Amniotic epithelial cell (primary cell): Measurements from ENCODE around the gene LRMDA.

Experiments
- DNase-seq: peaks from one replicate; pipeline ENCODE4 v3.0.0-alpha.2; 2010; ENCODE audit warnings: low read depth

The LRMDA gene

DNA sequence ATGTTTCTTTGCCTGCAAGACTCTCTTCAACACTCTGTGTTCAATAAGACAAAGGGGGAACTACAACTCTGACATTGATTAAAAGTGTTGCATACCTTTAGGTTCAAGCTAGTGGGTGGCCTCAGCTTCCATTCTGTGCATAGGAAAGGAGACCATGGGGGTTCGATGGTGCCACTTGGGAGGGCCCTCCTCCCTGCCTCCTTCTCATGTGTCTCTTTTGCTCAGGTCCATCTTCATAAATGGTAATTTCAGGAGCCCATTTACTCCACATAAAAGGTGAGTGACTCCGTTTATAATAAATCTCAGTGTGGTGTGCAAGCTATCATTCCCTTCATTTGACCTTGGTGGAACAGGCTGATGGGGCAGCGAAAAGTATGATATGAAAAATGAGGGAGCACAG, 285.1 kb downstream of the LRMDA start:
- no peak for DNase-seq

- DNase-seq: no peak
Observed at GRCh38 chr10:75717126-75717916, 285.9 kb downstream of the LRMDA start.

- no peak for DNase-seq
Observed at GRCh38 chr10:75718991-75719390, 287.6 kb downstream of the LRMDA start.

DNA sequence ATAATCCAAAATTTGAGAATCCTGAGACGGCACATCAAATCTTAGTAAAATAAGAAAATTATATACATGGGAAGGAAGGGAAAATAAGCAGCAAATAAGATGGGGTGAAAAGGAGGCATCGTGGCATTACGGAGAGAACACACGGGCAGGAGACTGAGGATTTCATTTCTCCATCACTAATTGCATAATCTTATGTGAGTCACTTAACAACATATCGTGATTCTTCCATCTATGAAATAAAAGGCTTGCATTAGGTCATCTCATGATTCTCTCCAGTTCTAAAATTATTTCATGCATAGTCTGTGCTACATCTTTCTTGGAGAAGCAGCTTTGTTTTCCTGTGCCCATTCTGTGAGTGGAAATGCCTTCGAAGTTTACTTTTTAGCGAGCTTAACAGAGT, 288.7 kb downstream of the LRMDA start:
- DNase-seq: no peak

DNA sequence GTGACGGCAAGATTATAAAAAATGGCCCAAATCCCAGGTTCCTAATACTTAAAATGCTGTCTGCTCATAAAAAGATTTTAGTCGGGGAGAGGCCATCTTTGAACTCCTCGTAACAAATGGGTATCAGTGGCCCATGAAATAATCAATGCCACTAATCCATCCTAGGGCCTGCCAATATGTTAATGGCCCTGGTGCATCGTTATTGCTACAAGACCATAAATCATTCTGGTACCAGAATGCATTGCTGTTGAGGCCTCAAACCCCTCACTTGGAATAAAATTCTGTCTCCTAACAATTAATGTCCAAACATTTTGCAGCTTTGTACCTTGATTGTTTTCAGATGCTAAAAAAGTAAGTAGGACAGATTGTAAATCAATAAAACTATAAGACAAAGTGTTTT, 290.6 kb downstream of the LRMDA start:
- DNase-seq: no peak

- no peak for DNase-seq
Observed at GRCh38 chr10:75722609-75723008, 291.2 kb downstream of the LRMDA start.

DNA sequence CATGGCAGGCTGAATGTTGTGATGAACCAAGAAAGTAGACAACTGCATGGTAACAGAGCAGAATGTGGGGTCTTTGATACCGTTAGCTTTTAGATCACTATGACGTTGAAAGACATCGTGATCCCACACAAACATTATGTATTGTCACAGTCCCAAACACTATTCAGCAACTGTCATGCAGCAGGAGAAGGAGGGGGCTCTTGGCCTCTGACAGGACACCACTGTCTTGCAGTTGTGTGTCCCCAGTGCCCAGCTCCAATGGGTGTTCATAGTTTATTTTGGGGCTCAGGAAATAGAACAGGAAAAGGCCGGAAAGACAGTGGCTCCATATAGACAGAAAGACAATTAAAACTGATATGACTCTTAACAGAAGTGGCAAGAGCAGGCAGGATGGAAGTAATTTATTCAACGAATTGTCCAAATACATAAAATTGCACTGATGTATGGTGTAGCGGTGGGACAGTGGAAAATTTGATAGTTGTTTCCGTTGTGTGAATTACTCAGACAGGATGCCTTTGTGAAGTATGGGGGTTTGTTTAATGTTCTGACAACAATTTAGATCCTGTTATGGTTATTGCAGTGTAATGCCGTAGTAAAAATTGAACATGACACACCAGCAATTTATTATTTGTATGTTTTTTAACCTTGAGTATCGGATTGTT, 292.0 kb downstream of the LRMDA start:
- DNase-seq: no peak

DNA sequence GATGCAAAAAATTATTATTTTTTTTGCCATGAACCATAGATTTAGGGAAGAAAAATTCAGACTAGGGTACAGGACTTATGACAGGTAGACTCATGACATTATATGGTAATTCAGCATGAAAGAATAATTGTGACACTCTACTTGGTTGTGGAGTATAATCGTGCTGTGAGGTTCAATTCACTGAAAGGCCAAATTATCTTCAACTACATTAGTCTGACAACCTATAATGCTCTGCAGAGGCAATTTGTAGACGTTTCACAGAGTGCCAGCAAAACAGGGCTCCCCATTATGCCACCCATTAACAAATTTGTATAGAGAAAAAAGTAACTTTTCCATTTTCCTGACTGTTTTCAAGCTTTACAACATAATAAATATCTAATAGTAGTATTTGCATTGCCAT, 292.6 kb downstream of the LRMDA start:
- no peak for DNase-seq

DNA sequence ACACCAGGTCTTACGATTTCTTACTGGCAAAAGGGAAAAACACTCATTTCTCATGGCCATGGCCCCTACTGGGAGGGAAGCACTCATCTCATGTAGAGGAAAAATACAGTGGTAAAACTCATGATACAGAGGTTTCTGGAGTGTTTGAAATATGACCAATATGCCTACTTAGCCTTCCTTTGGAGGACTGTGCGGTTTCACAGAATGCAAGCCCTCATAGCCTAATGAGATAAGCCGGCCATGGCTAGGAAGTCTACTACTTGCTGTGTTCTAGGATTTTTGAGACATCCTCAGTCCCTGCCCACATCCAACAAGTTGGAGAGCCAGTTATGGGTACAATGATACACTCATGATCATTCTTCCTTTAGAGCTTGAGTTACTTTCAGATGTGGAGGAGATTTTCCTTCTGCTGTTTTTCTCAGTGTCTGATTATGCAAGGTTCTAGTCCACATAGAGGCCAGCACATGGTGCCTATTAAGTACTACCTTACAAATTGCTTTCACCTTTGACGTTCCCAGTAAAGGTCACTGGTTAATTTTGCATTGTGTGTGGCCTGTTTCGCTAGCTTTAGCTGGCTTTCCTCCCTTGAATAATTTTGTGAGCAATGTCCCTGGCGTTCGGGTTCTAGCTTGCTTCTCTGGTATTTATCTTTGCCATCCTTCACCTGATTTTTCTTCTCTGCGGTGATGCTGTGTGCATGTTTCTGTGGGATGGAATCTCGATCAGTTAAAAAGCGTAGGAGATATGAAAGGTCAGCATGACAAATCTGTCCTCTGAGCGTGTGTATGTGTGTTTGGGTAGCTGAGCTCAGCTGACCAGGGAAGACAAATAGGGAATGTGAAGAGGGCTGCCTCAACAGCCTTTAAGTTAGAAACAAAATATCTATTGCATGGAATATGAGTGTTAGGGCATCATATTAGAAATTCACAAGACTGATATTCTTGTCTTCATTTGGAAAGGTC, 295.4 kb downstream of the LRMDA start:
- DNase-seq: no peak

DNA sequence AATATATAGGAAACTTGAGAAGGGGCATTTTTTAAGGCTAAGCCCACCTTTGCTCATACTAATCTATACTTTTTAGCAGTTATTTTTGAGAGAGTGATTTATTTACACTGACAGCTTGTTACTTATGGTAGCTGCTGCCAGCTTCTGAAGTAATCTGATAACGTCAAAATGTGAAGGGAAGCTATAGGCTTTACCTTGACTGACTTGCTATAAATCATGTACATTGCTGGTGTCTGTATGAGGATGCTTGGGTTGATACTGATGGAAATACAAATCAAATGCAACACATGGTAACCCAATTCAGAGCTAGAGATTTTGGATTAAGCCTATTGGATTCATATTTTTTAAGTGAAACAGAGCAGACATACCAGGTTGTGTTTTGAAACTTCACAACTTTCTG, 299.4 kb downstream of the LRMDA start:
- no peak for DNase-seq

GRCh38 chr10:75733135-75733890, 301.9 kb downstream of the LRMDA start:
- DNase-seq: no peak

GRCh38 chr10:75736151-75736640, 304.8 kb downstream of the LRMDA start:
- DNase-seq: no peak

DNA sequence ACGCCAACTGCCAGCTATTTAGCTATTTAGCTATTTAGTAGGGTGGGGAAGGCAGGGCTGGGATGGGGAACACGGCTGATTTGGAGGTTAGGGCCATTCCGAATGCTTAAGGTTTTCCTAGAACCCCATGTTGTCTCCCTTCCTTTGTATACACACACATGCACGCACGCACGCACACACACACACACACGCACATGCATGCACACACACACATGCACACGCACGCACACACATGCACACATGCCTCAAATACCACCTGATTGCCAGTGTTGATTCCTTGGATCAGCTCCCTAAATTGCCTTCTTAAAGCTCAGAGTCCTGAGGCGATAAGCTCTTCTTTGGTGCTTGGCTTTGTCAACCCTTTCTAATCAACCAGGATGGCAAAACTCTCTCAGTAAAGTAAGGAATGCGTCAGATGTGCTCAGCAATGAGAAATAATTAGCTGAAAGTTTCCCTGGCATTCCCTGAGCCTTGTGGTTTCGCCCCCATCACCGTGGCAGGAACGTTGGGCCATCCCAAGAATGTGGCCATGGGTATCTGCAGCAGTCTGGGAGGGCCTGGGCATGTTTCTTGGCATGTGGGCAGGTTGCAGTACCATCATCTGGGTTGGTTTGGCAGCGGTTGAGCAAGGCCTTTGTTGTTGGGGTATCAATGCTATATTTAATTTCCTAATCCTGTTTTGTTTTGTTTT, 305.6 kb downstream of the LRMDA start:
- DNase-seq: no peak

DNA sequence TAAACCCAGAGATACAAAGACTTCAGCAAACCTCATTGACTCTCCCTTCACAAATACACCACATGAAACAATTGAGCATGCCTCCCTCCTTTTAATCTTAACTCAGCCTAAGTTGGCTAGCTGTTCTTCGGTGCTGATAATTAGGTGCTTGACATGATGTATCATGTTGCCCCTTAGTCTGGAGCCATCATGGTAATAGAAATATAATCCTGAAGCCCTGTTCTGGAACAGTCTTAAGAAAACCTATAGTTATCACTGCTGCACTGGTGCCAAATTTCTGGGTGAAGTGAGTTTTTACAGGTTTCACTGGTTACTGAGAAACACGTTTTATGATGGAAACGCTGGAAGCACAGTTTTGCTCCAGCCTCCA, 306.1 kb downstream of the LRMDA start:
- no peak for DNase-seq

- no peak for DNase-seq
Observed at GRCh38 chr10:75738924-75739323, 307.5 kb downstream of the LRMDA start.

GRCh38 chr10:75739414-75740143, 308.2 kb downstream of the LRMDA start:
- DNase-seq: no peak

GRCh38 chr10:75740541-75740940, 309.1 kb downstream of the LRMDA start:
- no peak for DNase-seq

- DNase-seq: no peak
Observed at GRCh38 chr10:75742355-75742754, 310.9 kb downstream of the LRMDA start.

DNA sequence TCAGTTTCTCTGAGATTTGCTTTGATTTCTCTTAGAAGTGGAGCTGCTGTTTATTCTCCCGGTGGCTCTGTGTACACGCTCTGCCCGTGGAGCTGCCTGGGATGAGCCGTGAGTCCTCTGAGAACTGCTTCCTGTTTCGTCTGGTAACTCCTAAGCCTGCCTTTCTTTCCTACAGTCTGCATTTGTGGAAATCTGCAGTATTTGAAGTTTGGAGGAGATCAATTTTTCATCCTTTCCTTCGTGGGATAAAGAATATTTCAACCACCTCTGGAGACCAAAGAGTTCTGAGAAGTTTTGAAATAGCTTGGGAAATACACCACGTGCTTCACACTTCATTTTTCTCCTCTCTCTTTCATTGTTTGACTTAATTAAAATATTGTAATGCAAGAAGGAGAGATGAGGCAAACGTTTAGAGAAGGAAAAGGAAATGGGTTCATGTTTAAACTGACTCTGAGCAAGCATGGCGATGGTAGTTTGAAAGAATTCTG, 311.9 kb downstream of the LRMDA start:
- DNase-seq: no peak

- DNase-seq: no peak
Observed at GRCh38 chr10:75744261-75744660, 312.8 kb downstream of the LRMDA start.
